Tongue (tissue), 2 donors: ENCODE results near the gene HIGD2B. TPM values are rescaled to one million over a fixed set of nuclear protein-coding genes. Genes with fewer than 3 reads are reported as not detected.
"Not testable (repeated sequence)": the region's sequence is repeated elsewhere in the genome, so short reads cannot be mapped to it uniquely, and the experiment has no call there.

Experiments
- DNase-seq: peaks from one replicate; pipeline ENCODE4 v3.0.0-alpha.2; 2015
- total RNA-seq: library from RNA; depleted of rRNA; stranded (reverse); fragments of >200 nt; gene quantifications from one replicate; pipeline ENCODE4 v1.2.3, GENCODE V29; 2014

The HIGD2B gene
- not detected for total RNA-seq

- DNase-seq = peak; percentile 96
These were observed at the start of gene HIGD2B, which contains the start of gene BBS4 for GRCh38 chr15:72685925-72686794. TSS of gene HIGD2B (minus strand) at chr15:72686182. CDS start at chr15:72676374, 9,808 bp downstream. TSS of gene BBS4 (plus strand) at chr15:72686207. CDS start at chr15:72686228, 21 bp downstream.

- no peak for DNase-seq
These were observed 49.1 kb upstream of the HIGD2B start for GRCh38 chr15:72735111-72735510.

- DNase-seq = no peak
These were observed 48.2 kb upstream of the HIGD2B start for GRCh38 chr15:72733941-72734738.

- DNase-seq = no peak
These were observed 46.5 kb upstream of the HIGD2B start for GRCh38 chr15:72732516-72732915.

- DNase-seq = no peak
These were observed 46.1 kb upstream of the HIGD2B start for GRCh38 chr15:72732086-72732485.

GRCh38 chr15:72728821-72729220 lies 42.8 kb upstream of the HIGD2B start:
- no peak for DNase-seq

- not testable (repeated sequence) for DNase-seq
These were observed 42.3 kb upstream of the HIGD2B start for GRCh38 chr15:72728249-72728648.

- no peak for DNase-seq
These were observed 41.2 kb upstream of the HIGD2B start for GRCh38 chr15:72727154-72727553.

- DNase-seq = not testable (repeated sequence)
These were observed 39.9 kb upstream of the HIGD2B start for GRCh38 chr15:72725851-72726250.

GRCh38 chr15:72725446-72725845 lies 39.5 kb upstream of the HIGD2B start:
- no peak for DNase-seq

- DNase-seq = no peak
These were observed 38.0 kb upstream of the HIGD2B start for GRCh38 chr15:72724028-72724427.

GRCh38 chr15:72722071-72722696 lies 36.2 kb upstream of the HIGD2B start:
- DNase-seq = peak; percentile 78

- not testable (repeated sequence) for DNase-seq
These were observed 22.7 kb upstream of the HIGD2B start for GRCh38 chr15:72708551-72709303.

GRCh38 chr15:72706266-72706665 lies 20.3 kb upstream of the HIGD2B start:
- DNase-seq = no peak

- no peak for DNase-seq
These were observed 14.1 kb upstream of the HIGD2B start for GRCh38 chr15:72700076-72700475.

GRCh38 chr15:72698938-72699337 lies 13.0 kb upstream of the HIGD2B start:
- no peak for DNase-seq

- DNase-seq = no peak
These were observed 5.0 kb upstream of the HIGD2B start for GRCh38 chr15:72690938-72691337.

- DNase-seq = no peak
These were observed 2.7 kb upstream of the HIGD2B start for GRCh38 chr15:72688697-72689096.

GRCh38 chr15:72685301-72685924 lies 569 bp downstream of the HIGD2B start:
- DNase-seq = no peak

- DNase-seq = no peak
These were observed 3.2 kb downstream of the HIGD2B start for GRCh38 chr15:72682772-72683171.

GRCh38 chr15:72680931-72681330 lies 5.1 kb downstream of the HIGD2B start:
- no peak for DNase-seq
